Fibroblast of skin of scalp (primary cell): ENCODE measurements around the gene HOXC6.

ENCODE experiments used
- DNase-seq: peaks from one replicate; pipeline ENCODE4 v3.0.0-alpha.2; 2013

The HOXC6 gene

GRCh38 chr12:54042970-54043853 is 15.0 kb downstream of the HOXC6 start:
- DNase-seq, result no peak

- no peak for DNase-seq
These were observed 16.3 kb downstream of the HOXC6 start for GRCh38 chr12:54044425-54045103.

- no peak for DNase-seq
These were observed 17.2 kb downstream of the HOXC6 start for GRCh38 chr12:54045401-54045800.

- DNase-seq, result no peak
These were observed 17.8 kb downstream of the HOXC6 start for GRCh38 chr12:54045868-54046521.

GRCh38 chr12:54046809-54047159 is 18.5 kb downstream of the HOXC6 start:
- no peak for DNase-seq

- no peak for DNase-seq
These were observed 19.1 kb downstream of the HOXC6 start for GRCh38 chr12:54047160-54047963.

- DNase-seq, result no peak
These were observed 19.7 kb downstream of the HOXC6 start for GRCh38 chr12:54047964-54048303.

GRCh38 chr12:54048406-54049093 is 20.3 kb downstream of the HOXC6 start:
- no peak for DNase-seq

GRCh38 chr12:54049108-54049507 is 20.9 kb downstream of the HOXC6 start:
- no peak for DNase-seq

GRCh38 chr12:54050482-54050810 is 22.2 kb downstream of the HOXC6 start:
- DNase-seq, result no peak

GRCh38 chr12:54051026-54051842 is 23.0 kb downstream of the HOXC6 start:
- DNase-seq, result no peak

GRCh38 chr12:54051874-54052437 is 23.7 kb downstream of the HOXC6 start:
- no peak for DNase-seq

- no peak for DNase-seq
These were observed 24.3 kb downstream of the HOXC6 start for GRCh38 chr12:54052438-54053002.

- no peak for DNase-seq
These were observed 24.9 kb downstream of the HOXC6 start for GRCh38 chr12:54053003-54053750.

GRCh38 chr12:54053751-54054741 is 25.8 kb downstream of the HOXC6 start, which contains the start of gene HOXC4:
TSS of gene HOXC4 (plus strand) at chr12:54053835. CDS start at chr12:54053923, 88 bp downstream.
- DNase-seq, result peak; percentile 18

- DNase-seq, result no peak
These were observed 26.5 kb downstream of the HOXC6 start for GRCh38 chr12:54054742-54055194.

- DNase-seq, result no peak
These were observed 27.3 kb downstream of the HOXC6 start for GRCh38 chr12:54055552-54055951.

GRCh38 chr12:54056110-54056509 is 27.9 kb downstream of the HOXC6 start:
- DNase-seq, result no peak
